Fibroblast of the aortic adventitia (primary cell): ENCODE results near the gene ZNF467. TPM values are rescaled to one million over a fixed set of nuclear protein-coding genes. Genes with fewer than 3 reads are reported as not detected.

Experiments
- DNase-seq: peaks from one replicate; pipeline ENCODE4 v3.0.0-alpha.2; 2010; ENCODE audit warnings: low read depth
- H3K4me3 ChIP-seq: 2 replicates; pipeline ENCODE4 v1.5.1; 2011; ENCODE audit warnings: low read depth, mild to moderate bottlenecking, control low read depth, low read length, moderate library complexity
- total RNA-seq: library from RNA; depleted of rRNA; stranded (reverse); fragments of >200 nt; gene quantifications from 2 replicates; pipeline ENCODE4 v1.2.3, GENCODE V29; 2012; ENCODE audit warnings: low replicate concordance
- TF ChIP-seq, protein P1 (sequence below): IDR thresholded peaks from 2 replicates; pipeline ENCODE4 v1.5.1; 2011; ENCODE audit warnings: mild to moderate bottlenecking, low read length, control low read depth, inconsistent platforms; ENCODE audit not compliant: insufficient read depth

Gene ZNF467
- total RNA-seq, 1 donor, result 0.27 TPM

DNA sequence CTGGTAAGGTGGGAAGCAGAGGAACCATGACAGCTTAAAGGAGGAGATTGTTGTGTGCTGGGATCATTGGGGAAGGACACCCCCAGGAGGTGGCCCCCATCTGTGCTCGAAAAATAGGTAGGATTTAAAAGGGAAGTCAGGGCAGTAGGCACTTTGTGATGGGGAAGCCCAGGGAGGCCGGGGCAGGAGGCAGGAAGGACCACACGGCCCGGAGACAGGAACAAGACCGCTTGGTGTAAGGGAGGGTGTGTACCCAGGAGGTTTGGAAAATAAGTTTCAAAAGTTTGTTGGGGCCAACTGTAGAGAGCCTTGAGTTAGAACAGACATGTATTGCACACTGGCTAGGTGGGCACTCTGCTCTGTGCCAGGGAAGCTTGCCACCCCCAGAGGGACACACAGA, 20.7 kb downstream of the ZNF467 start:
- TF ChIP-seq, protein P1, sequence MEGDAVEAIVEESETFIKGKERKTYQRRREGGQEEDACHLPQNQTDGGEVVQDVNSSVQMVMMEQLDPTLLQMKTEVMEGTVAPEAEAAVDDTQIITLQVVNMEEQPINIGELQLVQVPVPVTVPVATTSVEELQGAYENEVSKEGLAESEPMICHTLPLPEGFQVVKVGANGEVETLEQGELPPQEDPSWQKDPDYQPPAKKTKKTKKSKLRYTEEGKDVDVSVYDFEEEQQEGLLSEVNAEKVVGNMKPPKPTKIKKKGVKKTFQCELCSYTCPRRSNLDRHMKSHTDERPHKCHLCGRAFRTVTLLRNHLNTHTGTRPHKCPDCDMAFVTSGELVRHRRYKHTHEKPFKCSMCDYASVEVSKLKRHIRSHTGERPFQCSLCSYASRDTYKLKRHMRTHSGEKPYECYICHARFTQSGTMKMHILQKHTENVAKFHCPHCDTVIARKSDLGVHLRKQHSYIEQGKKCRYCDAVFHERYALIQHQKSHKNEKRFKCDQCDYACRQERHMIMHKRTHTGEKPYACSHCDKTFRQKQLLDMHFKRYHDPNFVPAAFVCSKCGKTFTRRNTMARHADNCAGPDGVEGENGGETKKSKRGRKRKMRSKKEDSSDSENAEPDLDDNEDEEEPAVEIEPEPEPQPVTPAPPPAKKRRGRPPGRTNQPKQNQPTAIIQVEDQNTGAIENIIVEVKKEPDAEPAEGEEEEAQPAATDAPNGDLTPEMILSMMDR, result no peak
- H3K4me3 ChIP-seq, result no peak overlapping the region
- DNase-seq, result no peak

DNA sequence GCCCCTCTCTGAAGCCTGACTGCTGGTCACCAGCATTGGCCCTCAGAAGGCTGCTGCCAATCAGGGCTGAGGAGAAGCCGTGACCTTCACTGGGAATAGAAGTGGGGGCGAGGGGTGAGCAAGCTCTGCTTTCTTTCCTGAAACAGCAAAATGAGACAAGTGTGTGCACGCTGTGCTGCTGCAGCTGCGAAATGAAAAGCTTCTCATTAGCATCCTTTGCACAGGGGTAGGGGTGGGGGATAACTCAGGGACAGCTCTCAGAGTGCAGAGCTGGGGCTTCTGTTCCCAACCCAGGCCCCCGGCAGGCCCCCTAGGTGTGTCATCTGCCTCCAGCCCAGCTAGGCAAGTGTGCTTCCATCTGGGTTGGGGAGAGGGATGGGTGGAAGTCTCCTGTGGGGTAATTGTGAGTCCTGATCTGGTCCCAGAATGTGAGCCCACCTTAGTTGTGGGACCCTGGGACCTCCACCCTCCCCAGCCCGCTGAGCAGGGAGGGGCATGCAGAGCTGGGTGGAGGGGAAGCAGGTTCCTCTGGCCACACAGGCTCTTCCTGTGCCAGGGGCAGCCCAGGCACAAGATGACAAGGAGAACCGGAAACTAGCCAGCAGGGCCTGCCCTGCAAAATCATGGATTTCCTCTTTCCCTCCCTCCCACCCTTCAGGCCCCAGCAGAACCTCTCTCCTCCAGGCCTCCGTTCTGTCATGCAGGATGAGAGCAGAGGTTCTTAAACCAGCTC, 22.2 kb downstream of the ZNF467 start:
- no peak overlapping the region for H3K4me3 ChIP-seq
- DNase-seq, result no peak
- TF ChIP-seq, protein P1, result no peak

DNA sequence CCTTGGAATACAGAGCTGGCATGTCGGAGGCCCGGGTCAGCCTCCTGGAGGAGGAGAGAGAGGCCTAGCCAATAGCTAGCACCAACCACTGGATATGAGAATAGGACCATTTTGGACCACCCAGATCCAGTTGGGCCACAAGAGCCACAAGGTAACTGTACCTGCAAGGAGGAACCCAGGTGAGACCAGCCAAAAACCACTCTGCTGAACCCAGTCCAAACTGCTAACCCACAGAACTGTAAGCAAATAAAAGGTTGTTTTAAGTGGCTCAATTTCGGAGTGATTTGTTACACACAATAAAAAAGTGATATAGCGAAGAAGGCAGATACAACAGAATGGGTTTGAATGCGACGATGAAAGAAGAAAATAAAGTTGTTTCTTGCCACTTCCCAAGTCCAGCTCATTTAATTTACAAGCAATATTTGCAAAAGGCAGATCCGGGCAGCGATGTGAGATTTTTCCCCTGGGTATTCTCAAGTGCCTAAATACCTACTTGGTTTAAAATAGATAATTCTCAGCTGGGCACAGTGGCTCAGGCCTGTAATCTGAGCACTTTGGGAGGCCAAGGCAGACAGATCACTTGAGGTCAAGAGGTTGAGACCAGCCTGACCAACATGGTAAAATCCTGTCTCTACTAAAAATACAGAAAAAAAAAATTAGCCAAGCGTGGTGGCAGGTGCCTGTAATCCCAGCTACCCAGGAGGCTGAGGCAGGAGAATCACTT, 23.1 kb downstream of the ZNF467 start:
- DNase-seq, result no peak
- H3K4me3 ChIP-seq, result no peak overlapping the region
- TF ChIP-seq, protein P1, result no peak

DNA sequence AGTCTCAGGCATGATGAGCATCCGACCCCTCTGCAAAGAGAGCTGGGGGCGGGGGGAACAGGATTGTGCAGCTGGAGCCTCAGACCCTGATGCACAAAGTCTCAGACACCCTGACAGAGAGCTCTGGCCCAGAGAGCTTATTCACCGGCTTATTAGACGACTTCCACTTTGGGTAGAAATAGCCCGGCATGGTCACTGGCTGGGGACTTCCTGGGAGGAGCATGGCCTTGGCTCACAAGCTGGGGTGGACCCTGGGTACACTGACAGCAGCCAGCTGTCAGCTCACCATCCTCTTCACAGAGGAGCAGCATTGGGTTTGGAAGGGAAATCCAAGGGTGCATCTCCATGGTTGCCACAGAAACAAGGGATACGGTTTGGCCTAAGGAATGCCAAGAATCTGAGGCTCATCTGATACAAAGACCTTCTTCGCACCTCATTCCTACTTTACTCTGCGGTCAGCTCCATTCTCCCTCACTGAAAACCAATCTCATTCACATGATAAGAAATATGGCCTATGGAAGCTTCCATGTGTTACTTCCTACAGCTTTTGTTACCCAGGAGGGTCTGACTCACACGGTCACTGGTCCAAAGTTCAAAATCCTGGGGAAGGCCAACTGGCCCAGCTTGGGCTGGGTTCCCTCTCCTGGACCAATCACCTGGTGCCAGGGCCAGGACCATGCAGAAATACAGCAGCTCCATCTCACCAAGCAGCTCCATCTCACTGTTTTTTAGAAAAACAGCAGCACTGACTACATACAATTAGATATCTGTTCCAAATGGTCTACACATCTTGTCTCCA, 25.1 kb downstream of the ZNF467 start:
- TF ChIP-seq, protein P1, result no peak
- no peak overlapping the region for H3K4me3 ChIP-seq
- DNase-seq, result no peak

DNA sequence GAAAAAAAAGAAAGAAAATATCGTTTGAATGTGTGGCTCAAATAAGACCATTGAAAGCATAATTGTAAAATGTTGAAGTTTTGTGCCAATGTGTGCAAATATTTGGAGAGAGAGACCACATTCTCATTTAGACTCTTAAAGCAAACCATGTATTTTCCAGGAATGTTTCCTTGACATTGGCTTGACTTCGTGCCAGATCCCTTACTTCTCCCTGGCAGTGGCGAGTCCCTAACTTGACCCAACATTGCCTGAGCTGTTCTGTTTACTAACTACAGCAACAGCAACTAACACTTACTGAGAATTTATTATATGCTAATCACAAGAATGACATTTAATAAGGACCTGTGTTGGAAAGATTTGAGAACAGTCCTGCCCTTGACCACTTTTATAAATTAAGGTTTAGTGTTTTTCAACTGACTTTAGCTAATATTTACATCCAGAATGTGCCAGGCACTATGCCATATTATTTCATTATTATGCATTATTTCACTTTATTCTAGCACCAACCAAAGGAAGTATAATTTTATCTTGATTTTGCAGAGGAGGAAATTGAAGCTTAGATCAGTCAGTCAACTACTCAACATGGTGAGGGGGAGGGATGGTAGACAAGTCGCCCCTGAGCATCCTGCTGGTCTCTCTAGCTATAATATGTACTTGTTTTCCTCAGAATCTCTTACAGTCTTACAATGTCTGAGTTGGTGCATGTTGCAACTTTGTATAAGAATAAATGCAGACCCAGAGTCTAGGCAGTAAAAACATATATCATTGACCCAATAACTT, 29.7 kb downstream of the ZNF467 start:
- TF ChIP-seq, protein P1, result no peak
- no peak overlapping the region for H3K4me3 ChIP-seq
- peak; percentile 12 for DNase-seq

DNA sequence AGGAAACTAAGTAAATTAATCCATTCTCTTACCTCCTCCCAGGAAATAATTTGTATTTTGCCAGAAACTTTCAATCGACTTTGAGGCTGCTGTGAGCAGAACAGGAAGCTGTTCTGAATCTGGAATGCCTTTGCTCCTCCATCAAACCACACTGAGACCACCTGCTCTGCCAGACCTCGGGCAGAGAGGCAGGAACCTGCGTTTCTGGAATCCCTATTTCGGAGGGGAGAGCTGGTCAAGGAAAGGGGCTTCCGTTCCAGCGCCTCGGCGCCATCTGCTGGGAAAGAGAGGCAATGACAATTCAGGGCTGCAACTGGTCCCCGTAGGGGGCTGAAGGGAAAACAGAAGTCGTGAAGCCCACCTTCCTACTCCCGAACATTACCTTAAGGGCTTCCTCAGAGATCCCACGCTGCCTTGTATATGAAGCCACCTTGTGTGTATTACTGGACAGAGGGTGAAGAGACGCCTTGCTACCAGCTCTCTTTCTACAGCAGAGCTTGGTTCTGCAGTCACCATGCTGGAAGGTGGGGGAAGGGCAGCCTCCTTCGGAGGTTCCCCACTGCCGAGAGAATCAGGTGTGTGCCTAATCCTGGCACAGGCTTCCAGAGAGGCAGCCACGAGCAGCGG, 31.2 kb downstream of the ZNF467 start:
- H3K4me3 ChIP-seq, result peak overlapping the region; percentile 51
- peak; percentile 64 for DNase-seq
- TF ChIP-seq, protein P1, result peak; percentile 97
